Mesodermal cell (in vitro differentiated cells): ENCODE data around the gene RGS9BP.
"Not testable (repeated sequence)": the region's sequence is repeated elsewhere in the genome, so short reads cannot be mapped to it uniquely, and the experiment has no call there.

Experiments used
- H3K27ac ChIP-seq: 2 replicates; pipeline ENCODE4 v1.7.0; 2013; ENCODE audit warnings: mild to moderate bottlenecking, low read depth, low read length, moderate library complexity; ENCODE audit not compliant: severe bottlenecking
- H3K36me3 ChIP-seq: 2 replicates; pipeline ENCODE4 v1.7.1; 2013; ENCODE audit warnings: mild to moderate bottlenecking, low read length, moderate library complexity; ENCODE audit not compliant: control insufficient read depth, insufficient read depth
- H3K4me1 ChIP-seq: one replicate; pipeline ENCODE4 v1.7.1; 2013; ENCODE audit warnings: mild to moderate bottlenecking, low read length; ENCODE audit not compliant: insufficient read depth, control insufficient read depth, poor library complexity, severe bottlenecking
- H3K4me3 ChIP-seq: 2 replicates; pipeline ENCODE4 v1.7.0; 2013; ENCODE audit warnings: low read length, control low read depth, mild to moderate bottlenecking; ENCODE audit not compliant: insufficient read depth, poor library complexity, severe bottlenecking; ENCODE audit errors: extremely low read depth
- H3K9me3 ChIP-seq: 2 replicates; pipeline ENCODE4 v1.7.1; 2013; ENCODE audit warnings: mild to moderate bottlenecking, low read length, moderate library complexity; ENCODE audit not compliant: control insufficient read depth
- WGBS, 2 experiments: methylation state at CpG; one replicate each; pipeline ENCODE4 v1.1.5; 2013; ENCODE audit warnings: missing lambda C conversion rate in 2 of 2; ENCODE audit not compliant: insufficient coverage in 2 of 2; 5-methylcytosine and 5-hydroxymethylcytosine counted together

RGS9BP gene

GRCh38 chr19:32650671-32651070 lies 25.0 kb upstream of the RGS9BP start:
- H3K36me3 ChIP-seq, result peaks cover 31% of the 10 kb centered on the region
- peaks cover 2% of the 10 kb centered on the region for H3K4me1 ChIP-seq
- H3K27ac ChIP-seq, result no peak overlapping the region
- WGBS, 2 experiments, result 83 to 94% methylated on average over 2 to 3 of the region's 5 CpGs
- H3K9me3 ChIP-seq, result no peaks in the 10 kb centered on the region
- no peak overlapping the region for H3K4me3 ChIP-seq

- no peaks in the 10 kb centered on the region for H3K9me3 ChIP-seq
- H3K4me3 ChIP-seq, result no peak overlapping the region
- H3K4me1 ChIP-seq, result peaks cover 2% of the 10 kb centered on the region
- WGBS, 2 experiments, result 66 to 100% methylated on average over 2 to 6 of the region's 8 CpGs
- H3K36me3 ChIP-seq, result peaks cover 29% of the 10 kb centered on the region
- H3K27ac ChIP-seq, result no peak overlapping the region
Observed at GRCh38 chr19:32651729-32652140, 23.9 kb upstream of the RGS9BP start.

GRCh38 chr19:32652331-32652730 lies 23.3 kb upstream of the RGS9BP start:
- H3K4me1 ChIP-seq, H3K4me3 ChIP-seq, H3K27ac ChIP-seq, H3K9me3 ChIP-seq: not testable (repeated sequence)
- WGBS, 2 experiments, result 92 to 96% methylated on average over 10 to 12 of the region's 13 CpGs
- peaks cover 31% of the 10 kb centered on the region for H3K36me3 ChIP-seq

- H3K4me1 ChIP-seq, result peaks cover 2% of the 10 kb centered on the region
- H3K36me3 ChIP-seq, result peaks cover 32% of the 10 kb centered on the region
- H3K4me3 ChIP-seq, result no peak overlapping the region
- no peak overlapping the region for H3K27ac ChIP-seq
- no peaks in the 10 kb centered on the region for H3K9me3 ChIP-seq
- WGBS, 2 experiments, result 91 to 94% methylated on average over 10 of the region's 12 CpGs
Observed at GRCh38 chr19:32652894-32653598, 22.6 kb upstream of the RGS9BP start.

GRCh38 chr19:32653599-32653915 lies 22.1 kb upstream of the RGS9BP start:
- WGBS, 2 experiments, result 93 to 100% methylated on average over 4 to 10 of the region's 15 CpGs
- peaks cover 32% of the 10 kb centered on the region for H3K36me3 ChIP-seq
- H3K4me3 ChIP-seq, result no peak overlapping the region
- no peaks in the 10 kb centered on the region for H3K9me3 ChIP-seq
- peaks cover 2% of the 10 kb centered on the region for H3K4me1 ChIP-seq
- no peak overlapping the region for H3K27ac ChIP-seq

- WGBS, 2 experiments, result 92 to 95% methylated on average over 6 to 8 of the region's 8 CpGs
- peaks cover 24% of the 10 kb centered on the region for H3K36me3 ChIP-seq
- H3K4me1 ChIP-seq, H3K27ac ChIP-seq, H3K4me3 ChIP-seq, H3K9me3 ChIP-seq: not testable (repeated sequence)
Observed at GRCh38 chr19:32656379-32656778, 19.3 kb upstream of the RGS9BP start.

- Histone ChIP-seq H3K4me3 (no peak overlapping the region), H3K36me3 (peaks cover 24% of the 10 kb centered on the region), H3K4me1 (no peaks in the 10 kb centered on the region), H3K27ac (no peak overlapping the region), H3K9me3 (no peaks in the 10 kb centered on the region)
- 88 to 96% methylated on average over 6 to 8 of the region's 10 CpGs for WGBS, 2 experiments
Observed at GRCh38 chr19:32658075-32658474, 17.6 kb upstream of the RGS9BP start.

GRCh38 chr19:32658527-32658926 lies 17.1 kb upstream of the RGS9BP start:
- Histone ChIP-seq H3K4me3 (no peak overlapping the region), H3K4me1 (no peaks in the 10 kb centered on the region), H3K27ac (no peak overlapping the region), H3K9me3 (no peaks in the 10 kb centered on the region), H3K36me3 (peaks cover 24% of the 10 kb centered on the region)
- 80 to 89% methylated on average over 10 of the region's 10 CpGs for WGBS, 2 experiments

- no peak overlapping the region for H3K4me3 ChIP-seq
- 70 to 92% methylated on average over 4 to 5 of the region's 7 CpGs for WGBS, 2 experiments
- H3K9me3 ChIP-seq, result no peaks in the 10 kb centered on the region
Observed at GRCh38 chr19:32661318-32661717, 14.3 kb upstream of the RGS9BP start.

GRCh38 chr19:32662186-32662585 lies 13.5 kb upstream of the RGS9BP start:
- no peaks in the 10 kb centered on the region for H3K4me1 ChIP-seq
- H3K27ac ChIP-seq, result no peak overlapping the region
- H3K9me3 ChIP-seq, result no peaks in the 10 kb centered on the region
- 43 to 100% methylated on average over 1 to 2 of the region's 3 CpGs for WGBS, 2 experiments
- H3K36me3 ChIP-seq, result peaks cover 23% of the 10 kb centered on the region
- H3K4me3 ChIP-seq, result no peak overlapping the region

More at GRCh38 chr19:32661318-32661717, 14.3 kb upstream of the RGS9BP start:
- Histone ChIP-seq H3K36me3 (peaks cover 22% of the 10 kb centered on the region), H3K4me1 (no peaks in the 10 kb centered on the region), H3K27ac (no peak overlapping the region)

- no peak overlapping the region for H3K4me3 ChIP-seq
- WGBS, 2 experiments, result 100% methylated on average over 1 of the region's 6 CpGs; no CpG with 5 or more reads in 1 of the 2 experiments
- no peaks in the 10 kb centered on the region for H3K9me3 ChIP-seq
- no peak overlapping the region for H3K27ac ChIP-seq
- peaks cover 5% of the 10 kb centered on the region for H3K36me3 ChIP-seq
- no peaks in the 10 kb centered on the region for H3K4me1 ChIP-seq
Observed at GRCh38 chr19:32666084-32666483, 9.6 kb upstream of the RGS9BP start.
